ENCODE data around the gene SUGP1.

The SUGP1 gene

GRCh38 chr19:19296953-19297689, 23.2 kb downstream of the SUGP1 start:
- no peak for DNase-seq

GRCh38 chr19:19294914-19295313, 25.4 kb downstream of the SUGP1 start:
- no peak for DNase-seq

- DNase-seq: no peak
These were observed 27.7 kb downstream of the SUGP1 start for GRCh38 chr19:19292607-19293006.

GRCh38 chr19:19285686-19286085, 34.6 kb downstream of the SUGP1 start:
- DNase-seq: no peak

GRCh38 chr19:19280561-19280960, 39.7 kb downstream of the SUGP1 start:
- no peak for DNase-seq

- no peak for DNase-seq
These were observed 40.5 kb downstream of the SUGP1 start for GRCh38 chr19:19279853-19280252.

- DNase-seq: no peak
These were observed 41.2 kb downstream of the SUGP1 start for GRCh38 chr19:19279062-19279612.

- DNase-seq: no peak
These were observed 42.0 kb downstream of the SUGP1 start for GRCh38 chr19:19278315-19278714.

- no peak for DNase-seq
These were observed 43.5 kb downstream of the SUGP1 start for GRCh38 chr19:19276851-19277250.

GRCh38 chr19:19276386-19276785, 43.9 kb downstream of the SUGP1 start:
- no peak for DNase-seq

- DNase-seq: no peak
These were observed 45.4 kb downstream of the SUGP1 start for GRCh38 chr19:19274716-19275565.

- DNase-seq: no peak
These were observed 46.2 kb downstream of the SUGP1 start for GRCh38 chr19:19274146-19274545.

GRCh38 chr19:19271828-19272599, 48.3 kb downstream of the SUGP1 start:
- DNase-seq: no peak

GRCh38 chr19:19270749-19271571, 49.3 kb downstream of the SUGP1 start:
- DNase-seq: no peak

- DNase-seq: no peak
These were observed 50.2 kb downstream of the SUGP1 start for GRCh38 chr19:19269952-19270694.

GRCh38 chr19:19268453-19269385, 51.6 kb downstream of the SUGP1 start:
- DNase-seq: no peak

- DNase-seq: no peak
These were observed 53.0 kb downstream of the SUGP1 start for GRCh38 chr19:19267305-19267704.

- no peak for DNase-seq
These were observed 56.3 kb downstream of the SUGP1 start for GRCh38 chr19:19263886-19264487.

GRCh38 chr19:19262190-19263057, 57.9 kb downstream of the SUGP1 start:
- DNase-seq: no peak
